ENCODE data around the gene BCR.

BCR gene

DNA sequence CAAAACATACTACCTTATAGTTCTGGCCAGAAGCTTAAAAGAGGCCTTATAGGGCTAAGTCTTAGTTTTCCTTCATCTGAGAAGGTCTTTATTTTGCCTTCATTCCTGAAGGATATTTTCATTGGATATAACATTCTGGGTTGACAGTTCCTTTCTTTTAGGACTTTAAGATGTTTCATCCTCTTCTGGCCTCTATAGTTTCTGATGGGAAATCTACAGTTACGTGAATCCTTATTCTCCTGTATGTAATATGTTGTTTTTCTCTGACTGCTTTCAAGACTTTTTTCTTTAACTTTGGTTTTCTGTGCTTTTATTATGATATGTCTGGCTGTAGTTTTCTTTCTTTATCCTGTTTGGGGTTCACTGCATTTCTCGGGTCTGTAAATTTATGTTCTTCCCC lies 48.2 kb downstream of the BCR start:
- no peak overlapping the region for H3K27ac Mint-ChIP-seq
- H3K27me3 Mint-ChIP-seq (ENCODE audit: low read depth): no peaks in the 10 kb centered on the region
- H3K36me3 Mint-ChIP-seq (ENCODE audit: low read depth): peaks cover 37% of the 10 kb centered on the region

DNA sequence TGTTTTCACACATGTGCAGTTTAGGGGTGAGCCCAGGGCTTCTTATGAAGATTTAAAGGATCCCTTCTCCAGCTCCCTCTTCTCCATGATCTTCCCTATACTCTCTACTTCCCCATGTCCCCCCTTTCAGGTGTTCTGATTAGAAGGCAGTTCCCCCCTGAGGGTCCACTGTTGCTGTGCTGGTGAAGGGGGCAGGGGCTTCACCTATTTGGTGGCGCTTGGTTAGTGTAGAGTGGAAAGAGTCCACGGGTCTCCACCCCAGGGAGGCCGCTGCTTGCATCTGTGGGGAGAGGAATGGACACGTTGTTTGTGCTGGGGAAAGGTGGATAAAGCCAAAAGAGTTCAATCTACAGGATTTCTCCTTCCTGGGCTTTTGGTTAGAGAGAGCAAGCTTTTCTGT lies 49.3 kb downstream of the BCR start:
- Mint-ChIP-seq H3K27ac (no peak overlapping the region), H3K36me3 (ENCODE audit: low read depth) (peaks cover 37% of the 10 kb centered on the region), H3K9me3 (peaks cover 20% of the 10 kb centered on the region), H3K27me3 (ENCODE audit: low read depth) (no peaks in the 10 kb centered on the region), H3K4me1 (ENCODE audit: low read depth) (peaks cover 42% of the 10 kb centered on the region), H3K4me3 (no peak overlapping the region)

More for the DNA sequence above, 48.2 kb downstream of the BCR start:
- peaks cover 44% of the 10 kb centered on the region for H3K4me1 Mint-ChIP-seq (ENCODE audit: low read depth)
- no peak overlapping the region for H3K4me3 Mint-ChIP-seq
- H3K9me3 Mint-ChIP-seq: peaks cover 20% of the 10 kb centered on the region

DNA sequence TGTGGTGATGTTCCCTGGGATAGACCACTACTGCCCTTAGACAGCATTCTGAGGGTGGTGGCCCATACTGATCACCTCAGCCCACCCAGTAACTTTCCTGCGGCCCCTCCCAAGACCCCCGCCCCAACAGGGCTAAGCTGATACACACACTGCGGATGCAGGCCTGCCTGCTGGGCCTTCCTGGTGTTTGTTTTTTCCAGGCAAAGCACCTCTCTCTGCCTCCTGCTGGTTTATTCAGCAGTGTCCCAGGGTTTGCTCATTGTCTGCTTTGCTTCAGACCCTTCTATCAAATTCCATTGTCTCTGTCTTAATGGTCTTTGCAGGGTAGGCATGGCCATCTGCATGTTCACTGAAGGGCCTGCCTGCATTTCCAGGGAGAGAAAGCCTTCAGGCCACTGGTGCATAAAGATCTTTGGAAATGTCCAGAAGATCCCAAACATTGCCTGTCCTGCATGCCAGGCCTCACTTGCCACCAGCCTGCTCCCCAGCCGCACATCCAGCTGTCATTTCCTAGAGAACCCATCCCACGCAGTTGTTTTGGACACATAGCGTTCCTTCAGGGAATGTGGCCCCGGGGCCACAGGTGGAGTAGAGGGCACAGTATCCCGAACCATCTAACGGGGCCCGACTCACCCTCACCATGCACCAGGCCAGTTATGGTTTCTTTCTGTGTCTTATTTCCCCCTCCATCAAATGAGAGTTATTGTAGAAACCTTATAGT lies 50.2 kb downstream of the BCR start:
- Mint-ChIP-seq H3K4me1 (ENCODE audit: low read depth) (peaks cover 35% of the 10 kb centered on the region), H3K27ac (no peak overlapping the region), H3K36me3 (ENCODE audit: low read depth) (peaks cover 37% of the 10 kb centered on the region), H3K27me3 (ENCODE audit: low read depth) (no peaks in the 10 kb centered on the region), H3K9me3 (peaks cover 20% of the 10 kb centered on the region), H3K4me3 (no peak overlapping the region)

DNA sequence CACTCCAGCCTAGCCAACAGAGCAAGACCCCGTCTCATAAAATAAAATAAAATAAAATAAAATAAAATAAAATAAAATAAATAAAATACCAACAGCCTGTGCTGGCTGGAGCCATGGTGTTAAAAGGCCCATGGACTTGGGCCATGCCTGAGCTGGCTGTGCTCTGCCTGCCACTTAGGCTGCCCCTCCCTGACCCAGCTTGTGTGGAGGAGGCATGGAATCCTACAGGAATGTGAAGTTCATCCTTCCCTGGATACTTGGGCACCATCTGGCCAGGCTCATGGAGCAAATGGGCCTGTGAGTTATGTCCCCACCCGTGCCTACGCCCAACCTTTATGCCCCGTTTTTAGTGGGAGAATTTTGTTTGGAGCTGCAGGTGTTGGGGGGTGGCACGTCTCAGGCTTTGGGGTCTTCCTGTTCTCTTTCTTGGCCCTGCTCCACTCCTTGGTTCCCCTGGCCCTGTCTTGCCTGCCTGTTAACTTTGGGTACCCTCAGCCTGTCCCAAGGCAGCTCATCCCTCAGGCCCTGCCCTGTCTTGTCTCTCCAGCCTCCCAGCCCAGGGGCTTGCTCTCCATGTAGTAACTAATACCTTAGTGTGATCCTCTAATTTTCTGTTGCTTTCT lies 51.3 kb downstream of the BCR start:
- Mint-ChIP-seq H3K4me3 (no peak overlapping the region), H3K4me1 (ENCODE audit: low read depth) (peaks cover 25% of the 10 kb centered on the region), H3K36me3 (ENCODE audit: low read depth) (peaks cover 33% of the 10 kb centered on the region), H3K27me3 (ENCODE audit: low read depth) (no peaks in the 10 kb centered on the region), H3K27ac (no peak overlapping the region), H3K9me3 (peaks cover 20% of the 10 kb centered on the region)

DNA sequence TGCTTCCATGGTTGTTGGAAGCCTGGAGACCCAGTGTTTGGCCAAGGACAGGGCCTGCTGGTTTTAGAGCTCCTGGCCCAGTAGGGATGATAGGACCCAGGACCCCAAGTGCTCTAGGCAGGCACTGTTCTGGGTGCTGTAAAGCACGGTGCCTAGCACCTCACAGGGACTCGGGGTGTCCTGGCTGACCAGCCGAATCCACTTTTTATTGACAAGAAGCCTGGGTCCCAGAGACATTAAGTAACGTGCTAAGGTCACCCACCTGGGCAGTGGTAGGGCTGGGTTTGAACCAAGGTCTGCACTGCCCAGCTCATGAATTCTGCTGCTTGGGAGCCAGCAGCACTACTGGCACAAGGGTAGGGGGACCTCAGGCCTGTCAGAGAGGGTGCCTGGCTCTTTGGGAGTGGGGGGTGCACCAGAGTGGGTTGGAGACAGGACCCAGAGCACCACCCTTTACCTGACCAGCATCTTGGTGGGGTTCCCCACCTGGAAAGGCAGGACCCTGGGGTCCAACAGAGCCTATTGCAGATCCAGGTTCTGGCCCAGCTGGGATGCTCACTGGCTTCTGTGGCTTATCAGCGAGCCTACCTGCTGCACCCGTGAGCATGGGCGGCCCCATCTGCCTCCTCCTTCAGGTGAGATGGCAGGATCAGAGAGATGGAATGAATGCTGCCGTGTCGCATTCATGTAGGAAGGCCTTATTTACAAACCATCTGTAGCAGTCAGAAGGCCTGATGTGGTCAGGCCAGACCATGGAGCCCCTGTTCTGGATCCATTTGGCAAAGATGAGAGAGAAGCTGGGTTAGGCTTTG lies 52.0 kb downstream of the BCR start:
- Mint-ChIP-seq H3K27me3 (ENCODE audit: low read depth) (no peaks in the 10 kb centered on the region), H3K4me3 (no peak overlapping the region), H3K4me1 (ENCODE audit: low read depth) (peaks cover 21% of the 10 kb centered on the region), H3K9me3 (peaks cover 18% of the 10 kb centered on the region), H3K27ac (no peak overlapping the region), H3K36me3 (ENCODE audit: low read depth) (peaks cover 27% of the 10 kb centered on the region)

DNA sequence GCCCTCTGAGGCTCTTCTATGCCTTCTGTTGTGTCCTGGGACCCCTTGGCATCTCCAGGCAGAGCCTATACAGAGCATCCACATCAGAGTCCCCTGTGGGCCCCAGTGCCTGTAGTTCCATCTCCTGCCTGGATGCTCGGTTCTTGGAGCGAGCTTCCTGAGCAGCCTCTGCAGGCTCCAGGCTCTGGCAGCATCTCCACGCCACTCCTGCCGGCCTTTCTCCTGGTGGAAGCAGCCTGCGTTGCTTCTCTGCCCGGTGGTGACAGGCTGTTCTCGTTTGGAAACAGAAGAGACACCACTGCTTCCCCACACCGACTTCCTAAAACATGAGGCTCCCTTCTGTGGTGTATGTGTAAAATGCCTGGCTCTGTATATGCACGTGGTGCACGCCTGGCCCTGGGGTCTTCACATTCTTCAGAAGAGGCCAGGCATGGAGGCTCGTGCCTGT lies 52.8 kb downstream of the BCR start:
- Mint-ChIP-seq H3K27ac (no peak overlapping the region), H3K36me3 (ENCODE audit: low read depth) (peaks cover 20% of the 10 kb centered on the region), H3K4me1 (ENCODE audit: low read depth) (peaks cover 23% of the 10 kb centered on the region), H3K27me3 (ENCODE audit: low read depth) (no peaks in the 10 kb centered on the region), H3K9me3 (peaks cover 11% of the 10 kb centered on the region), H3K4me3 (no peak overlapping the region)

DNA sequence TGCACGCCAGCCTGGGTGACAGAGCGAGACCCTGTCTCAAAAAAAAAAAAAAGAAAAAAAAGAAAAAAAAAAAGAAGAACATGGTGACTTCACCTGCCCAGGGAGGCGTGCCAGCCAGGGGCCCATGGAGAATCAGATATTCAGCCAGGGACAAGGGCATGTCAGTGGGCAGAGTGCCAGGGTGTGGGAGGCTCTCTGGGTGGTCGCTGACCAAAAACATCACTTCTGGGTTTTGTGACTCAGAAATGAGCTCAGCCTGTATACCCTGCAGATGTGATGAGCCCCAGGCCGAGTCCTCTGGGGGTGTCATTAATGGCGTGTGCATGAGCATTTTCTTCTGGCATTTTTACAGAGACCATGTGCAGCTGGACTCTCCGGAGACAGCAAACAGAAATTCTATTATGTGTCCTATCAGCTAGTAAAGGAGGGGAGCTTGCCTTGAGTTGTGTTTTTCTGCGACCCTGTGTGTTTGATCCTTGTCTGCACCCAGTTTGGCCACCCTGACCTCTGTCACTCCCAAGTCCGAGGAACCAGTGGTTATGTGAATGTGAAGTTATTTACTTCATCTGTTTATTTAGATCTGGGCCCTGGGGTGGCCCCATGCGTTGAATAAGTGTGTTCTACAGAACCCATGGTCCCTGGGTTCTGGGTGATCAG lies 53.6 kb downstream of the BCR start:
- Mint-ChIP-seq H3K4me1 (ENCODE audit: low read depth) (peaks cover 27% of the 10 kb centered on the region), H3K27ac (no peak overlapping the region), H3K4me3 (no peak overlapping the region), H3K36me3 (ENCODE audit: low read depth) (peaks cover 16% of the 10 kb centered on the region), H3K27me3 (ENCODE audit: low read depth) (no peaks in the 10 kb centered on the region), H3K9me3 (peaks cover 5% of the 10 kb centered on the region)

DNA sequence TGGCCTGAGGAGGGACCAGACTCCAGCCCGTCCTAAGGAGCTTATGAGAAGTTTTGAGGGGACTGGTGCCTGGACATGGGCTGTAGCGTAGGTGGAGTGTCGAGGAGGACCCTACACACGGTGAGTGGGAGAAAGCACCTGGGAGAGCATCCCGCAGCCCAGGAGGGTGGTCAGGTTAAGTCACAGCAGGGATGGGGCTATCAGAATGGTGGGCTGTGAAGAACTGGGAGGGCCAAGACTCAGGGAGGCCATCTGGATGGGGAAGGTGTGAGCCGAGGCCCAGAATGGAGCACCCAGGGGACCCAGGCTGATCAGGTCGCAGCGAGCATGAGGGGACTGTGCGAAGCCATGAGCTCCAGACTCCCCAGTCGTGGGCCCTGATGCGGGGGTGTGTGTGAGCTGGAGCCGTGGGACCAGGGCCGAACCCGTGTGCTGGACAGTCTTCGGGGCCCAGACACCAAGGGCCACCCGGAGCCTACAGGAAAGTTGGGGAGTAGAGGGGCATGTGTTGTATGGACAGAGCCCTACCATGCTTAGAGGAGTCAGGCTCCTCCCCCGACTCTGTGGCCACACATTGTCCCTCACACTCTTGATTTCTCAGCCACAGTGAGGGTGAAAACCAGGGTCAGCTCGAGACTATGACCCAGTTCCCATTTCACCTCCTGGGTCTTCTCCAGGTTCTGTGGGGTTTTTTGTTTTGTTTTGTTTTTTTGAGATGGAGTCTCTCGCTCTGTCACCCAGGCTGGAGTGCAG lies 54.3 kb downstream of the BCR start:
- Mint-ChIP-seq H3K27ac (no peak overlapping the region), H3K4me1 (ENCODE audit: low read depth) (peaks cover 29% of the 10 kb centered on the region), H3K9me3 (no peaks in the 10 kb centered on the region), H3K27me3 (ENCODE audit: low read depth) (no peaks in the 10 kb centered on the region), H3K4me3 (no peak overlapping the region), H3K36me3 (ENCODE audit: low read depth) (peaks cover 11% of the 10 kb centered on the region)

DNA sequence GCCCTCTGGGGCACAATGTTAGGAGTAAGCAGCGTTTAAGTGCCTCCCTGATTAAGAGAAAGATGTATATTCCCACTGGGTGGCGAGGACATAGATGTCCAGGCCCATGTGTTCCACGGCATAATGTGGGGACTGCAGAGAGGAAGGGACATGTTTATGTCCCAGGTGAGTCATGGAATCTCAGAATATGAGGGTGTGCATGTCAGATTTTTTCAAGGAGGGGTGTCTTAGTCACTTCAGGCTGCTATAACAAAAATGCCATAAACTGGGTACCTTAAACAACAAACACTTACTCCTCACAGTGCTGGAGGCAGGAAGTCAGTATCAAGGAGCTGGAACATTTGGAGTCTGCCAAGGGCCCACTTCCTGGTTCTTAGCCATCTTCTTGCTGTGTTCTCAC lies 55.1 kb downstream of the BCR start:
- Mint-ChIP-seq H3K4me1 (ENCODE audit: low read depth) (peaks cover 33% of the 10 kb centered on the region), H3K9me3 (no peaks in the 10 kb centered on the region), H3K4me3 (no peak overlapping the region), H3K27ac (no peak overlapping the region), H3K27me3 (ENCODE audit: low read depth) (no peaks in the 10 kb centered on the region), H3K36me3 (ENCODE audit: low read depth) (peaks cover 6% of the 10 kb centered on the region)

DNA sequence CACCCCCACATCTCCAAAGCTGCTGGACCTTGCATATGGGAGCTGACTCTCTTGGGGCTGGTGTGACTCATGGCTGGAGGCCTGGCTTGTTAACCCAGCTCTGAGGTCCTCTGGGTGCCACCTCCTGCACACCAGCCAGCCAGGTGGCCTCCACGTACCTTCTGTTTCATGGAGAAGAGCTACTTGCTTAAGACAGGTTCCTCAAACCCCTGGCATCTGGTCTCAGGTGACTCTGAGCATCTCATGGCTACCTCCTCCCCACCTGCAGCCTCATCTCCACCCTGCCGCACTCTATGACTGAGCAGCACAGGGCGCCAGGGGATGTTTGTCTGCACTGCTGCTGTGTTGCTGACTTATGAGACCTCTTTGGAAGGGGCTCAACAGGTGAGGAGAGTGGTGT lies 55.7 kb downstream of the BCR start:
- Mint-ChIP-seq H3K4me3 (no peak overlapping the region), H3K9me3 (no peaks in the 10 kb centered on the region), H3K36me3 (ENCODE audit: low read depth) (peaks cover 8% of the 10 kb centered on the region), H3K4me1 (ENCODE audit: low read depth) (peaks cover 38% of the 10 kb centered on the region), H3K27me3 (ENCODE audit: low read depth) (no peaks in the 10 kb centered on the region), H3K27ac (no peak overlapping the region)

DNA sequence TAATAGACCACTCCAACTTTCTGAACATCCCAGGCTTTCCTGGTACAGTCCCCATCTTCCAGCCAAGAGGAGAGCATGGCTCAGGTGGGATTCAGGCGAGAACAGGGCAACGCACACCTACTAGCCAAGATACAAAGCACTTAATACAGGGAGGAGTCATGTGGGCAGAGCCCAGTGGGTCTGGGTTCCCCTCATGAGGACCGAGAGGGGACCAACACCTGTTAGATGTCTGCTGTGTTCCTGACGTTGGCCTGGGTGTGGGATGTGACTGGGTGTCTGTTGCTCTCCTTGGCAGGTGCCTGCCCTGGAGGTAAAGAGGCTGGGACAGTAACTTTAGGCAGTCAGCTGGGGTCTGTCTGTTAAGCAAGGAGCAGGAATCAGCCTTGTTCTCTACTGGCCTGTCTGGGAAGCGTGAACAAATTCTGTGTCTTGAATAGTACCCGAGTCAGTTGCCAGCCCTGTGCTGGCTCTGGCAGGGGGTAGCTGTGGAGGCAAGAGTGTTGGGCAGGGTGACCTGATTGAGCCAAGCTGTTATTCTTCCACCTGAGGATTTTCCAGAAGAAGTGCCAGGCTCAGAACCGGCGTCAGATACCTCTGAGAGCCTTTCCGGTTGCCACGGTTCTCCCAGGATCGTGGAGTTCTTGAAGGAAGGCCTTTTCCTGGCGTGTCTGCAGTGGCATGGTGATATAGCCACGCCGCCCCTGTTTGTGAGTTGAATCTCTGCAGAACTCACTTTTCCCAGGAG lies 56.3 kb downstream of the BCR start:
- no peaks in the 10 kb centered on the region for H3K9me3 Mint-ChIP-seq
- no peak overlapping the region for H3K27ac Mint-ChIP-seq
- H3K4me3 Mint-ChIP-seq: no peak overlapping the region
- peaks cover 40% of the 10 kb centered on the region for H3K4me1 Mint-ChIP-seq (ENCODE audit: low read depth)
- H3K36me3 Mint-ChIP-seq (ENCODE audit: low read depth): peaks cover 8% of the 10 kb centered on the region
- H3K27me3 Mint-ChIP-seq (ENCODE audit: low read depth): no peaks in the 10 kb centered on the region

DNA sequence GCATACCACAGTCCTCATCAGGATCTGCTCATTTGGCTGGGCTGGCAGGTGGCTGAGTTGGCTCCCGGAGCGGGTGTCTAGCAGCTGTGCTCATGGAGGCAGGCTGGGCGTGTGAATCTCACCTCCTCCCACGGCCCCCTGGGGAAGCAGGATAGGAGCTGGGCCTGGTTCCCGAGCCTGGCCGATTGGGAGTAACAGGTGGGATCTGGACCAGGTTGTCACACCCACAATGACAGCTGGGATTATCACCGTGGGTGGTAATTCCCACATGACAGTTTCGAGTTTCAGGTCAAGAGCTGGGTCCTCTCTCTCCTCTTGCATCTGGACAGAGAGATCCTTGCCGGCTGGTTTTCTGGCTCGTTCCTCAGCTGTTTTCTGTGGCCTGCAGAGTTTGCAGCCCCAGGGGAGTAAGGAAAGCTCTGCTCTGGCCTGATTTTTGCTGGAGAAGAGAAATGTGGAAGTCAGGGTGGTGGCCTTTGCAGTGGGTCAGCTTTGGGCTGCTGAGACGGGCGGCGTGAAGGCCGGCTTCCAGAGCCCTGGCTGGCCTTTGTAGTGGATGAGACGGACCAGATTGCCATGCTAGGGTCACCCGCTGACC lies 57.0 kb downstream of the BCR start:
- Mint-ChIP-seq H3K4me1 (ENCODE audit: low read depth) (peaks cover 42% of the 10 kb centered on the region), H3K36me3 (ENCODE audit: low read depth) (peaks cover 8% of the 10 kb centered on the region), H3K27ac (peak overlapping the region; percentile 72), H3K9me3 (no peaks in the 10 kb centered on the region), H3K27me3 (ENCODE audit: low read depth) (no peaks in the 10 kb centered on the region), H3K4me3 (no peak overlapping the region)

DNA sequence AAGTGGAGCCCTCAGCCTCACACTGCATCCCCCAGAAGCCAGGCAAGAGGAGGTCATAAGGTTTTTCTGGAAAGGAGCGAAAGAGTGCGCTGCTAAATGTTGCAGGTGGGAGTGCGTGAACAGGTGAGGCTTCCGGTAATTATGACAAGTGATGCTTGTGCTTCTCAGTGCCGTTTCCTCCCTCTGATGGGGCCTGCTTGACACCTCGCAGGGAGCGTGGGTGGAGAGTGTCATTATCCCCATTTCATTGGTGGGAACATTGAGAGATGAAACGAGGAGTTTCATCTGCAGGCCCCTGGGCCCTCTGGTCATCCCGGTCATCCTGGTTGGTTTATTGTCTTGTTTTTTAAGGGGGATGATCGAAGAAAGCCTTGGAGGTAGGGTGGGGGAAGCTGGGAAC lies 57.5 kb downstream of the BCR start:
- Mint-ChIP-seq H3K27ac (peak overlapping the region; percentile 72), H3K27me3 (ENCODE audit: low read depth) (no peaks in the 10 kb centered on the region), H3K9me3 (no peaks in the 10 kb centered on the region), H3K4me3 (no peak overlapping the region), H3K4me1 (ENCODE audit: low read depth) (peaks cover 46% of the 10 kb centered on the region), H3K36me3 (ENCODE audit: low read depth) (peaks cover 8% of the 10 kb centered on the region)
